ENCODE measurements around the gene MLF2.

Gene MLF2

GRCh38 chr12:6768990-6769389 lies 16.0 kb upstream of the MLF2 start:
- Histone ChIP-seq H3K27me3 (replicated peaks; ENCODE audit: insufficient read depth, low read length) (peaks cover 13% of the 10 kb centered on the region), H3F3A (ENCODE audit: insufficient read depth, low read length) (peaks cover 15% of the 10 kb centered on the region; the same call in 1 of the 2 replicates), H3K9ac (ENCODE audit: low read length) (no peak overlapping the region), H3K4me2 (ENCODE audit: low read depth, low read length) (no peak overlapping the region), H3K27ac (ENCODE audit: low read length) (no peak overlapping the region), H3K36me3 (replicated peaks; ENCODE audit: insufficient read depth, low read length) (no peaks in the 10 kb centered on the region), H4K20me1 (ENCODE audit: insufficient read depth, low read length) (no peaks in the 10 kb centered on the region), H3K9me2 (replicated peaks; ENCODE audit: insufficient read depth, low read length) (no peaks in the 10 kb centered on the region), H3K9me3 (replicated peaks; ENCODE audit: insufficient read depth, low read length) (no peaks in the 10 kb centered on the region), H3K4me3 (ENCODE audit: low read length) (no peak overlapping the region), H3K79me2 (ENCODE audit: low read length) (no peaks in the 10 kb centered on the region), H3K4me1 (ENCODE audit: low read length) (peaks cover 10% of the 10 kb centered on the region), H2AFZ (ENCODE audit: low read length) (no peak overlapping the region)
- DNase-seq: no peak
- no peak for TF ChIP-seq CTCF (IDR thresholded peaks at IDR 0.05; ENCODE audit: low read length)
- no peak for TF ChIP-seq EZH2 (optimal IDR thresholded peaks at IDR 0.05; ENCODE audit: low read depth, low read length)
- no peak for TF ChIP-seq EZH2phosphoT487 (IDR thresholded peaks at IDR 0.05; ENCODE audit: low read length)

DNA sequence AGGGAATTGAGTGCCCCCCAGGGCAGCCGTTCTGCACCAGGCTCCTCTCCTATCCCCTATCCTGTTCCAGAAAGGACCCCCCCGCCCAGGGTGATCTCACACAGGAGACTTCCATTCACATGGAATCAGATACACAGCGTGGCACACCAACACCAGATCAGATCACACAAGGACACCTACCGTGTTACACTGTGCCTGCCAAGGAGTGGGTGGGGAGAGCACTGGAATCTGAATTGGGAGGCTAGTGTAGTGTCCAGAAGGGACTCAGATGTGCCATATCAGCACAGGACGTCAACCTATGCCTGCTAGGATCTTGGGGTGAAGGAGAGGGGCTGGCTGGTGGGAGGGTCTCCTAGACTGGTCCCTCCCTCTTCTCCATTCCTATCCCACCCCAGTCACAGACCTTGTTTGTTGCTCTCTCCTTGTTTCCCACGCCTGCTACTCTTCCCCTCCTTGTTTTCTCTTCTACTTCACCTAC lies 15.5 kb upstream of the MLF2 start:
- H3K4me1 ChIP-seq (ENCODE audit: low read length): peaks cover 15% of the 10 kb centered on the region
- peaks cover 15% of the 10 kb centered on the region; the same call in 1 of the 2 replicates for H3F3A ChIP-seq (ENCODE audit: insufficient read depth, low read length)
- no peak overlapping the region for H3K27ac ChIP-seq (ENCODE audit: low read length)
- no peaks in the 10 kb centered on the region for H4K20me1 ChIP-seq (ENCODE audit: insufficient read depth, low read length)
- H3K9me3 ChIP-seq (replicated peaks; ENCODE audit: insufficient read depth, low read length): no peaks in the 10 kb centered on the region
- no peaks in the 10 kb centered on the region for H3K36me3 ChIP-seq (replicated peaks; ENCODE audit: insufficient read depth, low read length)
- H3K27me3 ChIP-seq (replicated peaks; ENCODE audit: insufficient read depth, low read length): peaks cover 13% of the 10 kb centered on the region
- TF ChIP-seq EZH2phosphoT487 (IDR thresholded peaks at IDR 0.05; ENCODE audit: low read length): no peak
- TF ChIP-seq EZH2 (optimal IDR thresholded peaks at IDR 0.05; ENCODE audit: low read depth, low read length): no peak
- TF ChIP-seq CTCF (IDR thresholded peaks at IDR 0.05; ENCODE audit: low read length): no peak
- H3K9me2 ChIP-seq (replicated peaks; ENCODE audit: insufficient read depth, low read length): no peaks in the 10 kb centered on the region
- no peaks in the 10 kb centered on the region for H3K79me2 ChIP-seq (ENCODE audit: low read length)
- no peak overlapping the region for H3K4me2 ChIP-seq (ENCODE audit: low read depth, low read length)
- H3K4me3 ChIP-seq (ENCODE audit: low read length): no peak overlapping the region
- H2AFZ ChIP-seq (ENCODE audit: low read length): no peak overlapping the region
- no peak overlapping the region for H3K9ac ChIP-seq (ENCODE audit: low read length)
- no peak for DNase-seq

DNA sequence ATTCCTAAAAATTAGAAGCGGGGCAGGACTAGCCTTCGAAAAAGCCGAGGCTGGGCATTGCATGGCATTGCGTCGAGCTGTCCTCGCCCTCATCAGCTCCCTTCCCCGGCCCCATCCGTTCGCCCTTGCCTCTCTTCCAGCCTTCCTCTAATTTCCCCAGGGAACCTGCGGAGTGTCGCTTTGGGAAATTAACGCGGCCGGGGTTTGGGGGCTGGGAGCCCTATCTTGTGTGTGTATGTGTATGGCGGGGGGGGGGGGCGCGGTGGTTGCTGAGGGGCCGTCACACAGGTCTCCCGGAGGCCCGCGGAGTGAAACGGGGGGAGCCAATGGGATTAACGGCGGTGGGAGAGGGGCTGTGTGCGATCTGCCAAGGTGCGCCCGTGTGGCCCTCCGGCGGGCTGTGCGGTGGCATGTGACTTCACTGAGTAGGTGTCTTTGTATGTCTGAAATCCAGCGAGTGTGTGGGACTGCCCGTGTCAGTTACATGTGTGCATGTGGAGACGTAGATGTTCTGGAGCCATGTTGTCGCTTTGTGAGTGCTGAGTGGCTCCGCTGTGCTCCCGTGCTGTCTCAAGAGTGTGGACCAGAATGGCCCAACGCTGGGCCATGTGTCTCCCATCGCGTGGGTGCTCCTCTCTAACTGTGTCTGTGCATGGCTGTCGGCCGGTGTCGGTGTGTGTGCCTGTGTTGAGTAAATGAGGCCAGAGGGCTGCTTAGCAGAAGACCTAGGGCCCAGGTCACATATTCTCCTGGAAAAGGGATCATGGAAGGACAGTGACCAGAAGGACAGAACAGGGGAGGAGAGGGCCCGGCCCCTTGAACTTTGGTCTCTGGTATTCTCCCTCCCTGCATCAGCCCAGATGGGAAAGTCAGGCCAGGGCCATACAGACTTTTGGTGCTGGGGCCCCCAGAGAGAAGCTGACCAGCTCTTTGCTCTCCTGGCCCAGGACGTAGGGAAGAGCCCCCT lies 14.7 kb upstream of the MLF2 start:
- DNase-seq: no peak
- H2AFZ ChIP-seq (ENCODE audit: low read length): peak overlapping the region; percentile 76
- no peaks in the 10 kb centered on the region for H4K20me1 ChIP-seq (ENCODE audit: insufficient read depth, low read length)
- H3K27me3 ChIP-seq (replicated peaks; ENCODE audit: insufficient read depth, low read length): peaks cover 13% of the 10 kb centered on the region
- no peaks in the 10 kb centered on the region for H3K9me2 ChIP-seq (replicated peaks; ENCODE audit: insufficient read depth, low read length)
- H3K4me3 ChIP-seq (ENCODE audit: low read length): peak overlapping the region; percentile 61
- peak overlapping the region; percentile 28; the same call in 1 of the 2 replicates for H3K9ac ChIP-seq (ENCODE audit: low read length)
- H3K4me2 ChIP-seq (ENCODE audit: low read depth, low read length): peak overlapping the region; percentile 87
- no peaks in the 10 kb centered on the region for H3K36me3 ChIP-seq (replicated peaks; ENCODE audit: insufficient read depth, low read length)
- TF ChIP-seq CTCF (IDR thresholded peaks at IDR 0.05; ENCODE audit: low read length): no peak
- TF ChIP-seq EZH2 (optimal IDR thresholded peaks at IDR 0.05; ENCODE audit: low read depth, low read length): no peak
- TF ChIP-seq EZH2phosphoT487 (IDR thresholded peaks at IDR 0.05; ENCODE audit: low read length): no peak
- no peaks in the 10 kb centered on the region for H3K79me2 ChIP-seq (ENCODE audit: low read length)
- H3K27ac ChIP-seq (ENCODE audit: low read length): no peak overlapping the region
- H3K9me3 ChIP-seq (replicated peaks; ENCODE audit: insufficient read depth, low read length): no peaks in the 10 kb centered on the region
- peaks cover 15% of the 10 kb centered on the region; the same call in 1 of the 2 replicates for H3F3A ChIP-seq (ENCODE audit: insufficient read depth, low read length)
- H3K4me1 ChIP-seq (ENCODE audit: low read length): peaks cover 16% of the 10 kb centered on the region
